Bronchial epithelial cell (primary cell): ENCODE results near the gene EFNB2. TPM values are rescaled to one million over a fixed set of nuclear protein-coding genes. Genes with fewer than 3 reads are reported as not detected.

Experiments used
- DNase-seq: peaks from one replicate; pipeline ENCODE4 v3.0.0-alpha.2; 2010; ENCODE audit warnings: low read depth
- FAIRE-seq: peaks from 2 replicates; lab custom pipeline; 2011; peaks lifted over from hg19 to GRCh38; lab: Jason Lieb, UNC
- H3K27me3 ChIP-seq: 2 replicates; pipeline ENCODE4 v1.5.1; 2011; ENCODE audit warnings: low read length; ENCODE audit not compliant: control insufficient read depth, insufficient read depth
- H3K36me3 ChIP-seq: 2 replicates; pipeline ENCODE4 v1.5.1; 2011; ENCODE audit warnings: low read length; ENCODE audit not compliant: control insufficient read depth, insufficient read depth
- H3K4me3 ChIP-seq: 2 replicates; pipeline ENCODE4 v1.5.1; 2011; ENCODE audit warnings: mild to moderate bottlenecking, low read depth, low read length, control low read depth
- CTCF ChIP-seq: IDR thresholded peaks from 2 replicates; pipeline ENCODE4 v1.5.1; 2011; ENCODE audit warnings: mild to moderate bottlenecking, moderate library complexity, low read length, control low read depth, inconsistent platforms; ENCODE audit not compliant: insufficient read depth, severe bottlenecking
- total RNA-seq: library from RNA; depleted of rRNA; stranded (reverse); fragments of >200 nt; gene quantifications from 2 replicates; pipeline ENCODE4 v1.2.1, GENCODE V29; 2014

Gene EFNB2
- total RNA-seq, 1 donor from 2014 or later = 11.3 TPM

GRCh38 chr13:106443607-106444322, 91.7 kb downstream of the EFNB2 start:
- FAIRE-seq = no peak
- H3K4me3 ChIP-seq = no peak overlapping the region
- no peak for TF ChIP-seq CTCF

GRCh38 chr13:106440866-106441265, 94.6 kb downstream of the EFNB2 start:
- no peak overlapping the region for H3K4me3 ChIP-seq
- H3K36me3 ChIP-seq = no peaks in the 10 kb centered on the region
- H3K27me3 ChIP-seq = no peaks in the 10 kb centered on the region
- FAIRE-seq (no peak), DNase-seq (peak; percentile 6)
- no peak for TF ChIP-seq CTCF

More at GRCh38 chr13:106443607-106444322, 91.7 kb downstream of the EFNB2 start:
- no peak for DNase-seq
- H3K36me3 ChIP-seq = no peaks in the 10 kb centered on the region
- H3K27me3 ChIP-seq = no peaks in the 10 kb centered on the region

Other genes with a start within 250 kb of the EFNB2 start
- gene ARGLU1, start 32.5 kb upstream of the EFNB2 start, total RNA-seq = 31.9 and 48.4 TPM in 2 replicates